NCI-H1694 treated with DMSO at 0.1 percent for 48 hours (cell line): ENCODE data around the gene ANK3.
A peak's percentile ranks its signal among the peaks of the same experiment; 100 is the strongest.

Source experiments
- DNase-seq: peaks from one replicate; lab custom pipeline; 2025; lab: John Stamatoyannopoulos, UW

ANK3 gene

GRCh38 chr10:60377042-60377352 lies 12.7 kb downstream of the ANK3 start:
- no peak for DNase-seq

- DNase-seq: no peak
These were observed 13.2 kb downstream of the ANK3 start for GRCh38 chr10:60376221-60377041.

GRCh38 chr10:60375293-60376004 lies 14.2 kb downstream of the ANK3 start:
- no peak for DNase-seq

GRCh38 chr10:60374836-60375235 lies 14.8 kb downstream of the ANK3 start:
- DNase-seq: no peak

GRCh38 chr10:60372436-60372835 lies 17.2 kb downstream of the ANK3 start:
- DNase-seq: no peak

- no peak for DNase-seq
These were observed 20.1 kb downstream of the ANK3 start for GRCh38 chr10:60369547-60369930.

GRCh38 chr10:60368875-60369546 lies 20.7 kb downstream of the ANK3 start:
- no peak for DNase-seq

GRCh38 chr10:60367901-60368300 lies 21.8 kb downstream of the ANK3 start:
- DNase-seq: peak; percentile 60

GRCh38 chr10:60367431-60367830 lies 22.2 kb downstream of the ANK3 start:
- peak; percentile 60 for DNase-seq

- DNase-seq: peak; percentile 30
These were observed 22.7 kb downstream of the ANK3 start for GRCh38 chr10:60367024-60367423.

- no peak for DNase-seq
These were observed 26.5 kb downstream of the ANK3 start for GRCh38 chr10:60363187-60363586.

GRCh38 chr10:60362461-60362860 lies 27.2 kb downstream of the ANK3 start:
- no peak for DNase-seq

GRCh38 chr10:60359066-60359465 lies 30.6 kb downstream of the ANK3 start:
- no peak for DNase-seq

- no peak for DNase-seq
These were observed 31.4 kb downstream of the ANK3 start for GRCh38 chr10:60358282-60358681.

- DNase-seq: no peak
These were observed 36.0 kb downstream of the ANK3 start for GRCh38 chr10:60353519-60354258.

- no peak for DNase-seq
These were observed 37.6 kb downstream of the ANK3 start for GRCh38 chr10:60352105-60352504.

- peak; percentile 85 for DNase-seq
These were observed 38.4 kb downstream of the ANK3 start for GRCh38 chr10:60351191-60351853.

- DNase-seq: peak; percentile 28
These were observed 39.3 kb downstream of the ANK3 start for GRCh38 chr10:60350400-60350799.

GRCh38 chr10:60349426-60349825 lies 40.2 kb downstream of the ANK3 start:
- DNase-seq: no peak

GRCh38 chr10:60348982-60349381 lies 40.7 kb downstream of the ANK3 start:
- DNase-seq: no peak

- DNase-seq: no peak
These were observed 42.4 kb downstream of the ANK3 start for GRCh38 chr10:60347270-60347669.

GRCh38 chr10:60346661-60347060 lies 43.0 kb downstream of the ANK3 start:
- no peak for DNase-seq
